HepG2 (cell line): ENCODE measurements around the gene REEP3. TPM values are rescaled to one million over a fixed set of nuclear protein-coding genes. Genes with fewer than 3 reads are reported as not detected.

Experiments
- AFF4 ChIP-seq: sonication (generic); formaldehyde crosslinking; IDR thresholded peaks from 2 replicates; pipeline ENCODE4 v1.4.0; 2020; ENCODE audit warnings: missing genetic modification reagents
- ATAD3A ChIP-seq: sonication (generic); formaldehyde crosslinking; IDR thresholded peaks from 2 replicates; pipeline ENCODE4 v1.4.0; 2020; ENCODE audit warnings: missing genetic modification reagents
- ATM ChIP-seq: fragments of 450-650 bp; IDR thresholded peaks from 2 replicates; pipeline ENCODE4 v1.7.1; 2017; ENCODE audit warnings: mild to moderate bottlenecking, borderline replicate concordance
- CC2D1A ChIP-seq: sonication (generic); formaldehyde crosslinking; IDR thresholded peaks from 2 replicates; pipeline ENCODE4 v1.8.1; 2023; ENCODE audit warnings: mild to moderate bottlenecking, missing genetic modification reagents
- DBP ChIP-seq: sonication (generic); formaldehyde crosslinking; IDR thresholded peaks from 2 replicates; pipeline ENCODE4 v1.4.0; 2020; ENCODE audit warnings: missing genetic modification reagents; ENCODE audit errors: not compliant biosample characterization
- FOXA3 ChIP-seq: IDR thresholded peaks from 2 replicates; pipeline ENCODE4 v1.6.1; 2016; ENCODE audit warnings: missing genetic modification reagents, missing compliant biosample characterization
- HMGXB4 ChIP-seq, 2 experiments: sonication (generic) in 1 of 2; formaldehyde crosslinking in 1 of 2; IDR thresholded peaks; 2 replicates each; pipeline versions ENCODE4 v1.4.0 to v1.6.1; 2018 to 2020; ENCODE audit warnings: missing genetic modification reagents in 2 of 2, borderline replicate concordance in 1 of 2, low read depth in 1 of 2, mild to moderate bottlenecking in 1 of 2, missing biosample characterization in 1 of 2
- HNRNPH1 ChIP-seq: fragments of 200-400 bp; formaldehyde crosslinking; optimal IDR thresholded peaks from 2 replicates; pipeline ENCODE3; 2017; ENCODE audit warnings: mild to moderate bottlenecking, low read depth, low read length
- PRDM15 ChIP-seq: sonication (generic); formaldehyde crosslinking; IDR thresholded peaks from 2 replicates; pipeline ENCODE4 v1.4.0; 2020; ENCODE audit warnings: missing genetic modification reagents
- PRDM4 ChIP-seq: sonication (generic); formaldehyde crosslinking; IDR thresholded peaks from 2 replicates; pipeline ENCODE4 v1.9.0; 2021; ENCODE audit warnings: missing genetic modification reagents, borderline replicate concordance
- RELA ChIP-seq: sonication (generic); formaldehyde crosslinking; IDR thresholded peaks from 2 replicates; pipeline ENCODE4 v1.4.0; 2020; ENCODE audit warnings: missing genetic modification reagents
- SRF ChIP-seq: IDR thresholded peaks from 2 replicates; pipeline ENCODE4 v1.6.1; 2011; ENCODE audit warnings: mild to moderate bottlenecking, low read depth, low read length, moderate library complexity
- TGIF2 ChIP-seq: IDR thresholded peaks from 2 replicates; pipeline ENCODE4 v1.6.1; 2016; ENCODE audit warnings: control low read depth, missing compliant biosample characterization
- ZSCAN9 ChIP-seq: IDR thresholded peaks from 2 replicates; pipeline ENCODE4 v1.6.1; 2016; ENCODE audit warnings: borderline replicate concordance
- polyA plus RNA-seq, 8 experiments: library from polyadenylated mRNA; depleted of rRNA in 3 of 8; stranded (reverse) in 7 of 8; unstranded in 1 of 8; fragments of >200 nt; fragmentation: Illumina TruSeq in 4 of 8; extraction: Trizol in 4 of 8; gene quantifications; 2 replicates each; pipeline versions ENCODE4 v1.2.1 to v1.2.3, GENCODE V29; 2011 to 2016; ENCODE audit warnings: low read depth in 4 of 8, missing spikeins in 1 of 8, mixed read lengths in 1 of 8; ENCODE audit not compliant: insufficient read depth in 1 of 8
- total RNA-seq, 5 experiments: library from RNA; depleted of rRNA; stranded (reverse); fragments of >200 nt; fragmentation: Illumina TruSeq; extraction: Trizol; gene quantifications; 2 replicates each; pipeline ENCODE4 v1.2.3, GENCODE V29; 2016; ENCODE audit warnings: low read depth in 1 of 5

Gene REEP3
- total and polyA plus RNA-seq, 2 of the 13 experiments (the other 11 are each of a cell fraction or from before 2014, with no cell fraction given): 7.1 to 31.4 TPM

GRCh38 chr10:63630085-63630930, 109.1 kb downstream of the REEP3 start (continued):
- TF ChIP-seq DBP (CRISPR knock-in tag): peak; percentile 54
- TF ChIP-seq ATAD3A (CRISPR knock-in tag): no peak
- no peak for TF ChIP-seq CC2D1A (CRISPR knock-in tag)
- no peak for TF ChIP-seq RELA (CRISPR knock-in tag)
- TF ChIP-seq ATM: no peak
- no peak for TF ChIP-seq AFF4 (CRISPR knock-in tag)
- no peak for TF ChIP-seq ZSCAN9 (CRISPR knock-in tag)
- TF ChIP-seq PRDM15 (CRISPR knock-in tag): 0 out of 2 replicates have a peak, but pooled peaks have one; percentile 23
- peak in 1 of 2 experiments; percentile 60; a peak in 1 of 4 replicates for TF ChIP-seq HMGXB4 (CRISPR knock-in tag; IDR thresholded peaks at IDR 0.05; ENCODE audit: borderline replicate concordance in 1 of 2, low read depth in 1 of 2)
- TF ChIP-seq SRF: no peak
- TF ChIP-seq PRDM4 (CRISPR knock-in tag): no peak
- no peak for TF ChIP-seq FOXA3 (CRISPR knock-in tag)
- TF ChIP-seq HNRNPH1: no peak
- 0 out of 2 replicates have a peak, but pooled peaks have one; percentile 33 for TF ChIP-seq TGIF2 (CRISPR knock-in tag)
